KMS-11 (cell line): ENCODE data around the gene TCF12.

Experiments
- H2AFZ ChIP-seq: fragments of 200-600 bp; sonication (generic); 2 replicates; pipeline ENCODE4 v1.6.1; 2016; ENCODE audit warnings: antibody characterized with exemption, mixed run types, low read depth
- H3K27ac ChIP-seq: fragments of 200-600 bp; sonication (generic); 2 replicates; pipeline ENCODE4 v1.6.1; 2016; ENCODE audit warnings: mild to moderate bottlenecking, mixed run types
- H3K27me3 ChIP-seq: fragments of 200-600 bp; sonication (generic); 2 replicates; pipeline ENCODE4 v1.6.1; 2017; ENCODE audit warnings: mild to moderate bottlenecking, low read depth, mixed run types, moderate library complexity; ENCODE audit not compliant: insufficient read depth
- H3K36me3 ChIP-seq: fragments of 200-600 bp; sonication (generic); 2 replicates; pipeline ENCODE4 v1.6.1; 2017; ENCODE audit warnings: mild to moderate bottlenecking, mixed run types; ENCODE audit not compliant: insufficient read depth
- H3K4me1 ChIP-seq: fragments of 200-600 bp; sonication (generic); 2 replicates; pipeline ENCODE4 v1.6.1; 2016; ENCODE audit warnings: mild to moderate bottlenecking, low read depth, mixed run types; ENCODE audit not compliant: poor library complexity, severe bottlenecking
- H3K4me2 ChIP-seq: fragments of 200-600 bp; sonication (generic); 2 replicates; pipeline ENCODE4 v1.7.0; 2016; ENCODE audit warnings: mild to moderate bottlenecking, mixed run types
- H3K4me3 ChIP-seq: fragments of 200-600 bp; sonication (generic); IDR thresholded peaks from 2 replicates; pipeline ENCODE4 v1.6.1; 2017; ENCODE audit warnings: low read depth, low read length, mixed read lengths; ENCODE audit not compliant: insufficient read depth
- H3K79me2 ChIP-seq: fragments of 200-600 bp; sonication (generic); 2 replicates; pipeline ENCODE4 v1.6.1; 2016; ENCODE audit warnings: low read depth, mixed run types; ENCODE audit not compliant: insufficient read depth
- H3K9ac ChIP-seq: fragments of 200-600 bp; sonication (generic); 2 replicates; pipeline ENCODE4 v1.6.1; 2016; ENCODE audit warnings: mild to moderate bottlenecking, mixed run types
- H4K20me1 ChIP-seq: fragments of 200-600 bp; sonication (generic); 2 replicates; pipeline ENCODE4 v1.6.1; 2016; ENCODE audit warnings: mild to moderate bottlenecking, mixed run types; ENCODE audit not compliant: insufficient read depth
- TF ChIP-seq, protein P1 (sequence below): fragments of 200-600 bp; sonication (generic); conservative IDR thresholded peaks from 2 replicates; pipeline ENCODE4 v1.6.1; 2017; ENCODE audit warnings: low read depth, mild to moderate bottlenecking, antibody characterized with exemption, low read length, moderate library complexity, mixed read lengths

TCF12 gene

DNA sequence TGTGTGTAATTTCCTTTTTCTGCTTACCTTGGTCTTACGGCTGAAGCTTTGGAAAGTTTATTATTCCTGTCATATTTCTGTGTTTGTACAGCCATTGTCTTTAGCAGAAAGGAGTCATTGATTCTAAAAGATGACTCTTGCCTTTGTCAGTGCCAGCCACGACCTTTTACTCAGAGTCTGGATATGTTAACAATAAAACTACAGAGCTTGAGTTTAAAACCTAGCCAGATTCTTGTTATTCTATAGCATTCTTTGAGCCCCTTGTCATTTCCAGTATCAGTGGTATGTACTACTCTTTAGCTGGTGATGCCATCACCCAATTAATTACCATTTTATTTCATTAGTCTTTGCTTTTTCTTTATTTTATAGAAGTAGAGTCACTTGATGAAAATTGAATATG lies 142.4 kb downstream of the TCF12 start:
- peaks cover 9% of the 10 kb centered on the region for H3K4me1 ChIP-seq

DNA sequence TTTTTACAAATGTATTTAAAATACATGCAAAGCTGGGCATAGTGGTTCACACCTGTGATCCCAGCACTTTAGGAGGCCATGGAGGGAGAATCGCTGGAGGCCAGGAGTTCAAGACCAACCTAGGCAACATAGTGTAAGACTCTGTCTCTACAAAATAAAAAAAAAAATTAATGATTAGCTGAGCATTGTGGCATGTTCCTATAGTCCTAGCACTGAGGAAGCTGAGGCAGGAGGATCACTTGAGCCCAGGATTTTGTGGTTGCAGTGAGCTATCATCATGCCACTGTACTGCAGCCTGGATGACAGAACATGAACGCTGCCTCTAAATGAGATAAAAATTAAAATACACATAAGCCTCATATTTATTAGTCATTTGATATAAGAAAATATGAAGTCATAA lies 142.8 kb downstream of the TCF12 start:
- TF ChIP-seq, protein P1, sequence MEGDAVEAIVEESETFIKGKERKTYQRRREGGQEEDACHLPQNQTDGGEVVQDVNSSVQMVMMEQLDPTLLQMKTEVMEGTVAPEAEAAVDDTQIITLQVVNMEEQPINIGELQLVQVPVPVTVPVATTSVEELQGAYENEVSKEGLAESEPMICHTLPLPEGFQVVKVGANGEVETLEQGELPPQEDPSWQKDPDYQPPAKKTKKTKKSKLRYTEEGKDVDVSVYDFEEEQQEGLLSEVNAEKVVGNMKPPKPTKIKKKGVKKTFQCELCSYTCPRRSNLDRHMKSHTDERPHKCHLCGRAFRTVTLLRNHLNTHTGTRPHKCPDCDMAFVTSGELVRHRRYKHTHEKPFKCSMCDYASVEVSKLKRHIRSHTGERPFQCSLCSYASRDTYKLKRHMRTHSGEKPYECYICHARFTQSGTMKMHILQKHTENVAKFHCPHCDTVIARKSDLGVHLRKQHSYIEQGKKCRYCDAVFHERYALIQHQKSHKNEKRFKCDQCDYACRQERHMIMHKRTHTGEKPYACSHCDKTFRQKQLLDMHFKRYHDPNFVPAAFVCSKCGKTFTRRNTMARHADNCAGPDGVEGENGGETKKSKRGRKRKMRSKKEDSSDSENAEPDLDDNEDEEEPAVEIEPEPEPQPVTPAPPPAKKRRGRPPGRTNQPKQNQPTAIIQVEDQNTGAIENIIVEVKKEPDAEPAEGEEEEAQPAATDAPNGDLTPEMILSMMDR = no peak
- peaks cover 8% of the 10 kb centered on the region; the same call in 1 of the 2 replicates for H4K20me1 ChIP-seq
- no peaks in the 10 kb centered on the region for H3K27me3 ChIP-seq
- H2AFZ ChIP-seq = no peak overlapping the region
- no peak overlapping the region for H3K4me2 ChIP-seq
- 0 out of 2 replicates have a peak, but pooled peaks cover under 1% of the 10 kb centered on the region for H3K79me2 ChIP-seq
- H3K4me3 ChIP-seq = no peak overlapping the region
- no peaks in the 10 kb centered on the region for H3K36me3 ChIP-seq
- H3K4me1 ChIP-seq = peaks cover 9% of the 10 kb centered on the region
- no peak overlapping the region for H3K27ac ChIP-seq
- H3K9ac ChIP-seq = no peak overlapping the region

More for the DNA sequence above, 142.4 kb downstream of the TCF12 start:
- H3K36me3 ChIP-seq = no peaks in the 10 kb centered on the region
- 0 out of 2 replicates have a peak, but pooled peaks cover 8% of the 10 kb centered on the region for H4K20me1 ChIP-seq
- H2AFZ ChIP-seq = no peak overlapping the region
- H3K79me2 ChIP-seq = peaks cover 5% of the 10 kb centered on the region; the same call in 1 of the 2 replicates
- H3K27ac ChIP-seq = no peak overlapping the region
- H3K4me3 ChIP-seq = no peak overlapping the region
- H3K27me3 ChIP-seq = no peaks in the 10 kb centered on the region
- no peak overlapping the region for H3K9ac ChIP-seq
- TF ChIP-seq, protein P1 = no peak
- no peak overlapping the region for H3K4me2 ChIP-seq

DNA sequence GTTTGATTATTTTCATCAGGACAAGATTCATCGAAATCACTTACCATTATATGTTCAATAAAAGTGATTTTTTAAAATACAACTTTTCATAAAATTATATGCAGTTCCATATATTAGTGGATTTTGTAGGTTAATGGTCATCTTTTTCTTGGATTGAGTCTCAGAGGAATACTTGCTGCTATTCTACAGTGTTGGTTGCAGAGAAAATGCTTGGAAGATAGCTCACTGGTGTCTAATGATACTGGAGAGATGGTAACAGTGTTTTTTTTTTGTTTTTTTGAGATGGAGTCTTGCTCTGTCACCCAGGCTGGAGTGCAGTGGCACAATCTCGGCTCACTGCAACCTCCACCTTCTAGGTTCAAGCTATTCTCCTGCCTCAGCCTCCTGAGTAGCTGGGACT lies 143.3 kb downstream of the TCF12 start:
- H3K27ac ChIP-seq = no peak overlapping the region
- H2AFZ ChIP-seq = no peak overlapping the region
- no peak overlapping the region for H3K4me3 ChIP-seq
- peaks cover 8% of the 10 kb centered on the region; the same call in 1 of the 2 replicates for H4K20me1 ChIP-seq
- TF ChIP-seq, protein P1 = no peak
- H3K36me3 ChIP-seq = no peaks in the 10 kb centered on the region
- H3K27me3 ChIP-seq = no peaks in the 10 kb centered on the region
- H3K79me2 ChIP-seq = no peaks in the 10 kb centered on the region
- H3K4me2 ChIP-seq = no peak overlapping the region
- H3K4me1 ChIP-seq = peaks cover 9% of the 10 kb centered on the region
- H3K9ac ChIP-seq = no peak overlapping the region

DNA sequence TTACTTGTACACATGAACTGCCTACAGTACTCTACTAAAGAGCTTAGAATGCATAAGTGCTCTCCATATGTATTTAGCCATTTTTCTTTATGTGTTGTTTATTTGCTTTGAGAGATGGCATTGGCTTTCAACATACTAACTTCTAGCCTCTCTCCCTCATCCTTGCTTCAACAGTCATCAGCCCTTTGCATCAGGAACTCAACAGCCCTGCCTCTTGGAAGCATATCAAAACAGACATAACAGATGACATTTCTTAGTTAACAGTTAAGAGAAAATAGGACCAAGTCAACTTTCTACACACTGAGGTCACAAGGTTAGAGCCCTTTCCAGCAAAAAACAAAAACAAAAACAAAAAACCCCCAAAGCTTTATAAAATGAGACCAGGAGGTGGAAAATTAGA lies 145.6 kb downstream of the TCF12 start:
- Histone ChIP-seq H3K79me2 (no peaks in the 10 kb centered on the region), H3K9ac (no peak overlapping the region), H3K4me1 (no peaks in the 10 kb centered on the region), H2AFZ (no peak overlapping the region), H3K27me3 (no peaks in the 10 kb centered on the region), H4K20me1 (no peaks in the 10 kb centered on the region; the same call in 1 of the 2 replicates), H3K4me3 (no peak overlapping the region), H3K36me3 (no peaks in the 10 kb centered on the region), H3K4me2 (no peak overlapping the region), H3K27ac (no peak overlapping the region)
- TF ChIP-seq, protein P1 = no peak
